Ishikawa (cell line): Measurements from ENCODE around the gene COMMD1.

Experiments used
- CEBPB ChIP-seq: IDR thresholded peaks from 2 replicates; pipeline ENCODE4 v1.6.1; 2012
- CREB1 ChIP-seq: IDR thresholded peaks from 2 replicates; pipeline ENCODE4 v1.6.1; 2012; ENCODE audit warnings: low read depth
- EGR1 ChIP-seq: IDR thresholded peaks from 2 replicates; pipeline ENCODE4 v1.6.1; 2012
- EP300 ChIP-seq: IDR thresholded peaks from 2 replicates; pipeline ENCODE4 v1.6.1; 2012; ENCODE audit warnings: borderline replicate concordance
- FOXM1 ChIP-seq: IDR thresholded peaks from 2 replicates; pipeline ENCODE4 v1.6.1; 2012; ENCODE audit warnings: low read depth, borderline replicate concordance
- MAX ChIP-seq: IDR thresholded peaks from 2 replicates; pipeline ENCODE4 v1.6.1; 2012
- NFIC ChIP-seq: IDR thresholded peaks from 2 replicates; pipeline ENCODE4 v1.6.1; 2012
- RAD21 ChIP-seq: IDR thresholded peaks from 2 replicates; pipeline ENCODE4 v1.6.1; 2012; ENCODE audit warnings: low read depth
- REST ChIP-seq: IDR thresholded peaks from 2 replicates; pipeline ENCODE4 v1.6.1; 2012; ENCODE audit warnings: low read depth, mild to moderate bottlenecking
- TAF1 ChIP-seq: IDR thresholded peaks from 2 replicates; pipeline ENCODE4 v1.6.1; 2012; ENCODE audit warnings: low read depth, mild to moderate bottlenecking
- TCF12 ChIP-seq: IDR thresholded peaks from 2 replicates; pipeline ENCODE4 v1.6.1; 2012; ENCODE audit warnings: low read depth
- TEAD4 ChIP-seq: IDR thresholded peaks from 2 replicates; pipeline ENCODE4 v1.6.1; 2012
- USF1 ChIP-seq: IDR thresholded peaks from 2 replicates; pipeline ENCODE4 v1.6.1; 2012
- YY1 ChIP-seq: IDR thresholded peaks from 2 replicates; pipeline ENCODE4 v1.6.1; 2012; ENCODE audit warnings: low read depth
- ZBTB7A ChIP-seq: IDR thresholded peaks from 2 replicates; pipeline ENCODE4 v1.6.1; 2012; ENCODE audit warnings: low read depth

Gene COMMD1

GRCh38 chr2:62036761-62037250 is 131.3 kb downstream of the COMMD1 start:
- TF ChIP-seq ZBTB7A: no peak
- no peak for TF ChIP-seq EGR1
- no peak for TF ChIP-seq CEBPB
- no peak for TF ChIP-seq RAD21
- TF ChIP-seq CREB1: no peak
- no peak for TF ChIP-seq MAX
- TF ChIP-seq TEAD4: no peak
- no peak for TF ChIP-seq YY1
- TF ChIP-seq FOXM1: no peak

GRCh38 chr2:62038975-62039771 is 133.7 kb downstream of the COMMD1 start:
- TF ChIP-seq EGR1 (no peak), TAF1 (no peak), CREB1 (no peak), ZBTB7A (no peak), MAX (no peak), REST (no peak), USF1 (no peak), TEAD4 (no peak), FOXM1 (no peak), TCF12 (no peak), YY1 (no peak), EP300 (no peak), RAD21 (no peak), NFIC (no peak)

- TF ChIP-seq TEAD4 (no peak), EP300 (no peak), MAX (no peak), TCF12 (no peak), FOXM1 (no peak), REST (no peak), USF1 (no peak), CREB1 (no peak), CEBPB (no peak), YY1 (no peak), RAD21 (no peak), NFIC (no peak), ZBTB7A (no peak), TAF1 (no peak), EGR1 (no peak)
Observed at GRCh38 chr2:62040926-62041325, 135.5 kb downstream of the COMMD1 start.

- TF ChIP-seq MAX (no peak), USF1 (no peak), REST (no peak), TEAD4 (no peak), RAD21 (no peak), ZBTB7A (no peak), EGR1 (no peak), NFIC (no peak), CEBPB (no peak), CREB1 (no peak), TCF12 (no peak), EP300 (no peak), TAF1 (no peak), YY1 (no peak), FOXM1 (no peak)
Observed at GRCh38 chr2:62042400-62042799, 136.9 kb downstream of the COMMD1 start.
